Parathyroid adenoma (tissue), 2 donors: ENCODE data around the gene SLC25A1.

ENCODE experiments used
- H2AFZ ChIP-seq: fragments of 300-600 bp; sonication (generic); one replicate; pipeline ENCODE4 v1.7.0; 2017; ENCODE audit warnings: antibody characterized with exemption, mild to moderate bottlenecking
- H3K27ac ChIP-seq: fragments of 300-600 bp; sonication (generic); one replicate; pipeline ENCODE4 v1.7.0; 2017
- H3K27me3 ChIP-seq: fragments of 300-600 bp; sonication (generic); one replicate; pipeline ENCODE4 v1.7.0; 2017; ENCODE audit warnings: low read length; ENCODE audit not compliant: control insufficient read depth, insufficient read depth
- H3K36me3 ChIP-seq: fragments of 300-600 bp; sonication (generic); one replicate; pipeline ENCODE4 v1.7.0; 2017; ENCODE audit warnings: low read length; ENCODE audit not compliant: control insufficient read depth, insufficient read depth
- H3K4me1 ChIP-seq: fragments of 300-600 bp; sonication (generic); one replicate; pipeline ENCODE4 v1.7.0; 2017; ENCODE audit warnings: control low read depth
- H3K4me2 ChIP-seq: fragments of 300-600 bp; sonication (generic); one replicate; pipeline ENCODE4 v1.7.0; 2017; ENCODE audit warnings: low read length
- H3K4me3 ChIP-seq: fragments of 300-600 bp; sonication (generic); one replicate; pipeline ENCODE4 v1.7.0; 2017; ENCODE audit warnings: low read depth, low read length
- H3K79me2 ChIP-seq: fragments of 300-600 bp; sonication (generic); one replicate; pipeline ENCODE4 v1.7.0; 2017; ENCODE audit warnings: control low read depth
- H3K9ac ChIP-seq: fragments of 300-600 bp; sonication (generic); one replicate; pipeline ENCODE4 v1.7.0; 2017; ENCODE audit warnings: mild to moderate bottlenecking
- H3K9me3 ChIP-seq: fragments of 300-600 bp; sonication (generic); one replicate; pipeline ENCODE4 v1.7.0; 2017; ENCODE audit warnings: low read length; ENCODE audit not compliant: control insufficient read depth
- CTCF ChIP-seq: fragments of 300-600 bp; sonication (generic); IDR thresholded peaks from one replicate; pipeline ENCODE4 v1.7.0; 2017; ENCODE audit warnings: antibody characterized with exemption, mild to moderate bottlenecking
- donor health status: primary hyperparathyroidism.

Gene SLC25A1

GRCh38 chr22:19149047-19149883 is 29.3 kb downstream of the SLC25A1 start:
- Histone ChIP-seq H3K27me3 (no peaks in the 10 kb centered on the region), H3K4me2 (peak overlapping the region; percentile 35), H3K4me1 (no peaks in the 10 kb centered on the region), H3K36me3 (no peaks in the 10 kb centered on the region), H2AFZ (peak overlapping the region; percentile 42), H3K79me2 (peaks cover under 1% of the 10 kb centered on the region), H3K4me3 (peak overlapping the region; percentile 9), H3K9me3 (no peaks in the 10 kb centered on the region), H3K9ac (no peak overlapping the region), H3K27ac (no peak overlapping the region)
- no peak for TF ChIP-seq CTCF

- Histone ChIP-seq H3K79me2 (peaks cover 4% of the 10 kb centered on the region), H3K9ac (no peak overlapping the region), H3K9me3 (no peaks in the 10 kb centered on the region), H3K4me2 (no peak overlapping the region), H3K36me3 (no peaks in the 10 kb centered on the region), H3K4me1 (no peaks in the 10 kb centered on the region), H3K4me3 (no peak overlapping the region), H3K27me3 (no peaks in the 10 kb centered on the region), H2AFZ (no peak overlapping the region), H3K27ac (no peak overlapping the region)
- no peak for TF ChIP-seq CTCF
Measured at GRCh38 chr22:19148417-19149046, 30.0 kb downstream of the SLC25A1 start.

GRCh38 chr22:19147195-19147780 is 31.2 kb downstream of the SLC25A1 start:
- Histone ChIP-seq H3K36me3 (no peaks in the 10 kb centered on the region), H3K27me3 (no peaks in the 10 kb centered on the region), H3K4me3 (no peak overlapping the region), H3K9ac (no peak overlapping the region), H3K4me2 (no peak overlapping the region), H3K79me2 (peaks cover 6% of the 10 kb centered on the region), H3K9me3 (no peaks in the 10 kb centered on the region), H3K4me1 (no peaks in the 10 kb centered on the region), H2AFZ (no peak overlapping the region), H3K27ac (no peak overlapping the region)
- no peak for TF ChIP-seq CTCF

GRCh38 chr22:19146215-19146968 is 32.1 kb downstream of the SLC25A1 start:
- Histone ChIP-seq H3K9ac (no peak overlapping the region), H3K4me1 (no peaks in the 10 kb centered on the region), H3K27me3 (no peaks in the 10 kb centered on the region), H3K27ac (no peak overlapping the region), H3K79me2 (peaks cover 6% of the 10 kb centered on the region), H3K36me3 (no peaks in the 10 kb centered on the region), H3K9me3 (no peaks in the 10 kb centered on the region), H3K4me3 (no peak overlapping the region), H3K4me2 (no peak overlapping the region), H2AFZ (no peak overlapping the region)
- TF ChIP-seq CTCF: no peak
